HEK293 (cell line): ENCODE results near the gene COQ8A.
A peak's percentile ranks its signal among the peaks of the same experiment; 100 is the strongest.

ENCODE experiments used
- CTCF ChIA-PET: fragments of 350-600 bp; formaldehyde crosslinking; extraction: SDS; loops from one replicate; lab custom pipeline; 2021; ENCODE audit warnings: antibody characterized with exemption; lab: Yijun Ruan, JAX
- POLR2A ChIA-PET: fragments of 300-600 bp; formaldehyde crosslinking; extraction: SDS; loops from one replicate; lab custom pipeline; 2020; ENCODE audit warnings: antibody characterized with exemption, inconsistent platforms; lab: Yijun Ruan, JAX
- H3K27ac ChIP-seq: fragments of 200-500 bp; sonication (Bioruptor generic); 2 replicates; pipeline ENCODE4 v1.5.1; 2014; ENCODE audit warnings: low read depth, low read length, control low read depth, inconsistent platforms; ENCODE audit errors: extremely low read depth
- H3K36me3 ChIP-seq, 2 experiments: fragments of 200-500 bp in 1 of 2; sonication (Bioruptor generic) in 1 of 2; 1 replicate in 1 of 2; 2 replicates in 1 of 2; pipeline ENCODE4 v1.5.1; 2014 to 2017; ENCODE audit warnings: inconsistent platforms in 2 of 2, low read length in 2 of 2; ENCODE audit not compliant: control insufficient read depth in 2 of 2, insufficient read depth in 1 of 2
- H3K4me1 ChIP-seq: fragments of 200-500 bp; sonication (Bioruptor generic); 2 replicates; pipeline ENCODE4 v1.5.1; 2014; ENCODE audit warnings: mild to moderate bottlenecking, low read length, inconsistent platforms; ENCODE audit not compliant: control insufficient read depth, insufficient read depth
- H3K4me3 ChIP-seq: 2 replicates; pipeline ENCODE4 v1.5.1; 2011; ENCODE audit warnings: low read depth, mild to moderate bottlenecking, control low read depth, low read length, moderate library complexity
- H3K9me3 ChIP-seq: fragments of 200-500 bp; sonication (Bioruptor generic); 2 replicates; pipeline ENCODE4 v1.5.1; 2014; ENCODE audit warnings: low read depth, low read length, inconsistent platforms; ENCODE audit not compliant: control insufficient read depth, insufficient read depth
- GFI1B ChIP-seq: fragments of 450-650 bp; formaldehyde crosslinking; IDR thresholded peaks from 2 replicates; pipeline ENCODE4 v1.5.1; 2016; ENCODE audit warnings: missing biosample characterization, missing genetic modification characterization
- HOXC10 ChIP-seq: sonication (generic); formaldehyde crosslinking; IDR thresholded peaks from 2 replicates; pipeline ENCODE4 v1.8.1; 2023; ENCODE audit warnings: mild to moderate bottlenecking, missing genetic modification reagents
- PRDM1 ChIP-seq: fragments of 450-650 bp; formaldehyde crosslinking; IDR thresholded peaks from 2 replicates; pipeline ENCODE4; 2016; ENCODE audit warnings: missing biosample characterization, missing genetic modification characterization
- PRDM2 ChIP-seq: fragments of 450-650 bp; formaldehyde crosslinking; IDR thresholded peaks from 2 replicates; pipeline ENCODE4 v1.5.1; 2016; ENCODE audit warnings: missing biosample characterization, missing genetic modification characterization, borderline replicate concordance
- SCRT1 ChIP-seq: fragments of 450-650 bp; formaldehyde crosslinking; IDR thresholded peaks from 2 replicates; pipeline ENCODE4 v1.5.1; 2016; ENCODE audit warnings: missing biosample characterization, missing genetic modification characterization, borderline replicate concordance
- ZBTB49 ChIP-seq: fragments of 450-650 bp; formaldehyde crosslinking; IDR thresholded peaks from 2 replicates; pipeline ENCODE4 v1.5.1; 2016; ENCODE audit warnings: missing biosample characterization, missing genetic modification characterization, low read depth
- ZFHX2 ChIP-seq: fragments of 450-650 bp; formaldehyde crosslinking; conservative IDR thresholded peaks from 2 replicates; pipeline ENCODE4 v1.5.1; 2016; ENCODE audit warnings: missing biosample characterization, missing genetic modification characterization
- ZNF169 ChIP-seq: fragments of 450-650 bp; formaldehyde crosslinking; IDR thresholded peaks from 2 replicates; pipeline ENCODE4 v1.5.1; 2016; ENCODE audit warnings: missing biosample characterization, missing genetic modification characterization
- ZNF266 ChIP-seq: fragments of 450-650 bp; formaldehyde crosslinking; IDR thresholded peaks from 2 replicates; pipeline ENCODE4 v1.5.1; 2016; ENCODE audit warnings: missing biosample characterization, missing genetic modification characterization, low read depth
- ZNF366 ChIP-seq: fragments of 450-650 bp; formaldehyde crosslinking; conservative IDR thresholded peaks from 2 replicates; pipeline ENCODE4 v1.5.1; 2016; ENCODE audit warnings: missing biosample characterization, missing genetic modification characterization
- ZNF510 ChIP-seq: fragments of 450-650 bp; formaldehyde crosslinking; IDR thresholded peaks from 2 replicates; pipeline ENCODE4 v1.5.1; 2018; ENCODE audit warnings: mild to moderate bottlenecking, missing genetic modification characterization, missing biosample characterization; ENCODE audit not compliant: insufficient replicate concordance
- ZNF560 ChIP-seq: fragments of 450-650 bp; formaldehyde crosslinking; IDR thresholded peaks from 2 replicates; pipeline ENCODE4 v1.5.1; 2017; ENCODE audit warnings: missing biosample characterization, missing genetic modification characterization, borderline replicate concordance
- ZNF645 ChIP-seq: fragments of 450-650 bp; formaldehyde crosslinking; IDR thresholded peaks from 2 replicates; pipeline ENCODE4; 2016; ENCODE audit warnings: missing biosample characterization, missing genetic modification characterization
- ZNF677 ChIP-seq: fragments of 450-650 bp; IDR thresholded peaks from 2 replicates; pipeline ENCODE4 v1.5.0; 2018; ENCODE audit warnings: missing biosample characterization, mild to moderate bottlenecking, missing genetic modification characterization, moderate library complexity
- ZNF701 ChIP-seq: fragments of 450-650 bp; formaldehyde crosslinking; IDR thresholded peaks from 2 replicates; pipeline ENCODE4 v1.5.1; 2016; ENCODE audit warnings: missing biosample characterization, missing genetic modification characterization
- ZNF830 ChIP-seq: fragments of 450-650 bp; IDR thresholded peaks from 2 replicates; pipeline ENCODE4 v1.5.0; 2018; ENCODE audit warnings: missing biosample characterization, missing genetic modification characterization, low read depth, mild to moderate bottlenecking, moderate library complexity
- TF ChIP-seq, protein P1 (sequence below): IDR thresholded peaks from 2 replicates; pipeline ENCODE4 v1.6.1; 2011; ENCODE audit warnings: mild to moderate bottlenecking, low read depth, low read length, borderline replicate concordance
- TF ChIP-seq, protein P2 (sequence below): fragments of 450-650 bp; formaldehyde crosslinking; IDR thresholded peaks from 2 replicates; pipeline ENCODE4 v1.5.1; 2016; ENCODE audit warnings: missing biosample characterization, missing genetic modification characterization
- TF ChIP-seq, protein P3 (sequence below): fragments of 450-650 bp; formaldehyde crosslinking; IDR thresholded peaks from 2 replicates; pipeline ENCODE4 v1.5.1; 2016; ENCODE audit warnings: missing biosample characterization, missing genetic modification characterization
- TF ChIP-seq, protein P4 (sequence below): fragments of 450-650 bp; formaldehyde crosslinking; IDR thresholded peaks from 2 replicates; pipeline ENCODE4 v1.5.1; 2017; ENCODE audit warnings: missing biosample characterization, mild to moderate bottlenecking, missing genetic modification characterization, moderate library complexity

The COQ8A gene

GRCh38 chr1:226939438-226940028, 561 bp upstream of the COQ8A start:
- Histone ChIP-seq H3K4me3 (peak overlapping the region; percentile 45), H3K9me3 (no peaks in the 10 kb centered on the region), H3K4me1 (peaks cover 8% of the 10 kb centered on the region), H3K36me3 (no peaks in the 10 kb centered on the region; a peak in 1 of 3 replicates), H3K27ac (peak overlapping the region; percentile 85)
- POLR2A ChIA-PET, result interaction anchor here (0.6 to 1.5 kb wide), 17 partner anchors 9 to 755 kb away, joined by 3 to 11 read pairs (median 5); partner anchors contain the start of genes PARP1 and PSEN2
- CTCF ChIA-PET, result no interaction called here
- TF ChIP-seq ZFHX2, result no peak
- no peak for TF ChIP-seq ZNF366 (tag by site-specific recombination)
- no peak for TF ChIP-seq ZBTB49
- TF ChIP-seq, protein P1, sequence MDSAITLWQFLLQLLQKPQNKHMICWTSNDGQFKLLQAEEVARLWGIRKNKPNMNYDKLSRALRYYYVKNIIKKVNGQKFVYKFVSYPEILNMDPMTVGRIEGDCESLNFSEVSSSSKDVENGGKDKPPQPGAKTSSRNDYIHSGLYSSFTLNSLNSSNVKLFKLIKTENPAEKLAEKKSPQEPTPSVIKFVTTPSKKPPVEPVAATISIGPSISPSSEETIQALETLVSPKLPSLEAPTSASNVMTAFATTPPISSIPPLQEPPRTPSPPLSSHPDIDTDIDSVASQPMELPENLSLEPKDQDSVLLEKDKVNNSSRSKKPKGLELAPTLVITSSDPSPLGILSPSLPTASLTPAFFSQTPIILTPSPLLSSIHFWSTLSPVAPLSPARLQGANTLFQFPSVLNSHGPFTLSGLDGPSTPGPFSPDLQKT, result peak; percentile 36; the same call in 1 of the 2 replicates
- TF ChIP-seq, protein P2, sequence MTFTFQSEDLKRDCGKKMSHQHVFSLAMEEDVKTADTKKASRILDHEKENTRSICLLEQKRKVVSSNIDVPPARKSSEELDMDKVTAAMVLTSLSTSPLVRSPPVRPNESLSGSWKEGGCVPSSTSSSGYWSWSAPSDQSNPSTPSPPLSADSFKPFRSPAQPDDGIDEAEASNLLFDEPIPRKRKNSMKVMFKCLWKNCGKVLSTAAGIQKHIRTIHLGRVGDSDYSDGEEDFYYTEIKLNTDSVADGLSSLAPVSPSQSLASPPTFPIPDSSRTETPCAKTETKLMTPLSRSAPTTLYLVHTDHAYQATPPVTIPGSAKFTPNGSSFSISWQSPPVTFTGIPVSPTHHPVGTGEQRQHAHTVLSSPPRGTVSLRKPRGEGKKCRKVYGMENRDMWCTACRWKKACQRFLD, result no peak
- peak; percentile 27; the same call in 1 of the 2 replicates for TF ChIP-seq ZNF645 (tag by site-specific recombination)
- TF ChIP-seq ZNF510 (tag by site-specific recombination), result no peak
- no peak for TF ChIP-seq ZNF560
- no peak for TF ChIP-seq ZNF266 (tag by site-specific recombination)
- no peak for TF ChIP-seq ZNF701 (tag by site-specific recombination)
- TF ChIP-seq, protein P3, sequence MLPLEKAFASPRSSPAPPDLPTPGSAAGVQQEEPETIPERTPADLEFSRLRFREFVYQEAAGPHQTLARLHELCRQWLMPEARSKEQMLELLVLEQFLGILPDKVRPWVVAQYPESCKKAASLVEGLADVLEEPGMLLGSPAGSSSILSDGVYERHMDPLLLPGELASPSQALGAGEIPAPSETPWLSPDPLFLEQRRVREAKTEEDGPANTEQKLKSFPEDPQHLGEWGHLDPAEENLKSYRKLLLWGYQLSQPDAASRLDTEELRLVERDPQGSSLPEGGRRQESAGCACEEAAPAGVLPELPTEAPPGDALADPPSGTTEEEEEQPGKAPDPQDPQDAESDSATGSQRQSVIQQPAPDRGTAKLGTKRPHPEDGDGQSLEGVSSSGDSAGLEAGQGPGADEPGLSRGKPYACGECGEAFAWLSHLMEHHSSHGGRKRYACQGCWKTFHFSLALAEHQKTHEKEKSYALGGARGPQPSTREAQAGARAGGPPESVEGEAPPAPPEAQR (tag by site-specific recombination), result no peak
- TF ChIP-seq ZNF677 (tag by site-specific recombination), result no peak
- TF ChIP-seq PRDM2 (tag by site-specific recombination), result 0 out of 2 replicates have a peak, but pooled peaks have one; percentile 60
- peak; percentile 73 for TF ChIP-seq GFI1B
- no peak for TF ChIP-seq HOXC10 (CRISPR knock-in tag)
- TF ChIP-seq, protein P4, sequence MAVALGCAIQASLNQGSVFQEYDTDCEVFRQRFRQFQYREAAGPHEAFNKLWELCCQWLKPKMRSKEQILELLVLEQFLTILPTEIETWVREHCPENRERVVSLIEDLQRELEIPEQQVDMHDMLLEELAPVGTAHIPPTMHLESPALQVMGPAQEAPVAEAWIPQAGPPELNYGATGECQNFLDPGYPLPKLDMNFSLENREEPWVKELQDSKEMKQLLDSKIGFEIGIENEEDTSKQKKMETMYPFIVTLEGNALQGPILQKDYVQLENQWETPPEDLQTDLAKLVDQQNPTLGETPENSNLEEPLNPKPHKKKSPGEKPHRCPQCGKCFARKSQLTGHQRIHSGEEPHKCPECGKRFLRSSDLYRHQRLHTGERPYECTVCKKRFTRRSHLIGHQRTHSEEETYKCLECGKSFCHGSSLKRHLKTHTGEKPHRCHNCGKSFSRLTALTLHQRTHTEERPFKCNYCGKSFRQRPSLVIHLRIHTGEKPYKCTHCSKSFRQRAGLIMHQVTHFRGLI (tag by site-specific recombination), result no peak; the same call in 1 of the 2 replicates
- TF ChIP-seq ZNF830 (tag by site-specific recombination), result no peak
- TF ChIP-seq SCRT1 (tag by site-specific recombination), result peak; percentile 75
- no peak for TF ChIP-seq ZNF169 (tag by site-specific recombination)
- TF ChIP-seq PRDM1 (tag by site-specific recombination), result 0 out of 2 replicates have a peak, but pooled peaks have one; percentile 11
